Sigmoid colon (tissue), 7 donors: ENCODE measurements around the gene NANOS2. TPM values are rescaled to one million over a fixed set of nuclear protein-coding genes. Genes with fewer than 3 reads are reported as not detected.

Experiments
- DNase-seq: peaks from one replicate; pipeline ENCODE4 v3.0.0-alpha.2; 2019
- H3K27ac ChIP-seq, 4 donors: fragments of 200-600 bp; sonication (generic); one replicate each; pipeline ENCODE4 v1.5.1; 2016 to 2019; ENCODE audit warnings: mild to moderate bottlenecking in 1 of 4
- H3K27me3 ChIP-seq, 3 donors: fragments of 200-600 bp; sonication (generic); one replicate each; pipeline ENCODE4 v1.5.1; 2019; ENCODE audit warnings: mild to moderate bottlenecking in 1 of 3
- H3K36me3 ChIP-seq, 4 donors: fragments of 200-600 bp; sonication (generic); one replicate each; pipeline ENCODE4 v1.5.1; 2016 to 2019
- H3K4me1 ChIP-seq, 4 donors: fragments of 200-600 bp; sonication (generic); one replicate each; pipeline ENCODE4 v1.5.1; 2017 to 2019
- H3K4me3 ChIP-seq, 4 donors: fragments of 200-600 bp; sonication (generic); one replicate each; pipeline ENCODE4 v1.5.1; 2017 to 2019; ENCODE audit warnings: mild to moderate bottlenecking in 2 of 4, moderate library complexity in 1 of 4
- H3K9me3 ChIP-seq, 4 donors: fragments of 200-600 bp in 3 of 4; sonication (generic) in 3 of 4; one replicate each; pipeline versions ENCODE4 v1.5.1 to v1.6.1; 2013 to 2019
- EP300 ChIP-seq, 4 donors: sonication (generic); formaldehyde crosslinking; IDR thresholded peaks; one replicate each; pipeline ENCODE4 v1.6.1; 2017; ENCODE audit warnings: antibody characterized with exemption in 4 of 4
- POLR2A ChIP-seq, 2 donors: fragments of 450-650 bp; IDR thresholded peaks; one replicate each; pipeline ENCODE4 v1.6.1; 2016; ENCODE audit warnings: antibody characterized with exemption in 2 of 2, mild to moderate bottlenecking in 2 of 2, moderate library complexity in 2 of 2
- POLR2AphosphoS5 ChIP-seq, 4 donors: sonication (generic); formaldehyde crosslinking; IDR thresholded peaks; one replicate each; pipeline ENCODE4 v1.6.1; 2017; ENCODE audit warnings: antibody characterized with exemption in 4 of 4
- WGBS, 2 donors: extraction: QIAGEN DNeasy Blood & Tissue Kit; methylation state at CpG; one replicate each; pipeline ENCODE4 v1.1.7; 2013; 5-methylcytosine and 5-hydroxymethylcytosine counted together
- intact Hi-C: fragments of 100-400 bp; cut with DNase I; formaldehyde crosslinking; loops from one replicate; pipeline ENCODE4 v1.15.1; 2023
- polyA plus RNA-seq, 3 donors: library from polyadenylated mRNA; stranded (reverse); fragments of 200-250 nt; gene quantifications; one replicate each; pipeline ENCODE4 v1.2.3, GENCODE V29; 2013
- total RNA-seq, 4 donors: library from RNA; depleted of rRNA; stranded (reverse); fragments of >200 nt; gene quantifications; one replicate each; pipeline ENCODE4 v1.1.0, GENCODE V29; 2016
- TF ChIP-seq, protein P1 (sequence below), 4 experiments: fragments of 450-650 bp in 3 of 4; fragments of 200-600 bp in 1 of 4; IDR thresholded peaks; one replicate each; pipeline ENCODE4 v1.5.1; 2016 to 2019; ENCODE audit warnings: antibody characterized with exemption in 4 of 4, mild to moderate bottlenecking in 3 of 4, moderate library complexity in 2 of 4
- donor health status: healthy with polysubstance abuse.
- donor health status: Bipolar disorder and iron deficiency.
- donor health status: healthy.

Gene NANOS2
- total and polyA plus RNA-seq, 7 donors = 0.46 to 0.60 TPM; not detected in 5

DNA sequence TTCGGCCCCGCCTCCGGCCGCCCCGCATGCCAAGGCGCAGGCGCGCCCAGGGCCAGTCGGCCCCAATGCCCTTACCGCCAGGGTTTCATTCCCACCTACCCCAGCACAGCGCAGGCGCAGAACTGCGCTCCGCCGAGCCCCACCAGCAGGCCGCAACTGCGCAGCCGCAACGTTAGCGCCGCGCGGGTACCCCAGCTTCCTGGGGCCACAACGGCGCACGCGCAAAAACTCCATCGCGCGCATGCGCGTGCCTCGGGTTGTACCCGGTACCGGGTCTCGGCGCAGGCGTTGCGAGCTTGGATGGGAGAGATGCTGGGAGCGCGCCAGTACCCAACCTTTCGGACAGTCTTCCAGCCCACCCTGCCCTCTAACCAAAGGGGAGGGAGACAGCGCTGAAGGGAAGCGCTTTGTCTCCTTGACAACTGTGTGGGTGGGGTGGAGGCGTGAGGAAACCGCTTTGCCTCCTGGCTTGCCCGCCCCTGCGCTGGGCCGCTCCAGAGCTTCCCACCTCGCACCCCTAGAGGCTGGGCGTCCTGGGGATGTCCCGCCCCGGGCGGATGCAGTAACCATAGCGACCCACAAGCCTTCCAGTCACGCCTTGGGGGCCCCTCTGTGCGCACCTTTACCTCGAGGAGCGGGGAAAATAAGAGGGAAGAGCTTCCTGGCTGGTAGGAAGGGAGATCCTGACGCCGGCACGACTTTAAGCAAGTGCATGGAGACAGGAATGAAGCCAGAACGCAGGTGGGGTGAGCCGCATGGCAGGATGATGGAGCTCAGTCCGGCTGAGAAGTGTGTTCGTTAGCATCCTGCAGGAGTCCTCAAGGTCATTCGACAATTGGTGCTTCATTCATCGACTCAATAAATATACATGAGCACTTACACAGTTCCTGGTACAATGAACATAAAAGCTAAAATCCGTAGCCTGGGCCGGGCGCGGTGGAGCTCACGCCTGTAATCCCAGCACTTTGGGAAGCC, 11.6 kb downstream of the NANOS2 start:
- Histone ChIP-seq H3K27ac (peak overlapping the region; percentile 83 to 89 (median 84)), H3K4me1 (peaks cover 0 to 26% (median 21%) of the 10 kb centered on the region in 4 donors), H3K36me3 (peaks cover 0 to 21% (median 12%) of the 10 kb centered on the region in 4 donors), H3K4me3 (peak overlapping the region; percentile 71 to 80 (median 74)), H3K27me3 (no peaks in the 10 kb centered on the region), H3K9me3 (no peaks in the 10 kb centered on the region)
- TF ChIP-seq EP300 (IDR thresholded peaks at IDR 0.05) = no peak
- TF ChIP-seq POLR2A (IDR thresholded peaks at IDR 0.05) = peak; percentile 45 to 63
- TF ChIP-seq, protein P1, sequence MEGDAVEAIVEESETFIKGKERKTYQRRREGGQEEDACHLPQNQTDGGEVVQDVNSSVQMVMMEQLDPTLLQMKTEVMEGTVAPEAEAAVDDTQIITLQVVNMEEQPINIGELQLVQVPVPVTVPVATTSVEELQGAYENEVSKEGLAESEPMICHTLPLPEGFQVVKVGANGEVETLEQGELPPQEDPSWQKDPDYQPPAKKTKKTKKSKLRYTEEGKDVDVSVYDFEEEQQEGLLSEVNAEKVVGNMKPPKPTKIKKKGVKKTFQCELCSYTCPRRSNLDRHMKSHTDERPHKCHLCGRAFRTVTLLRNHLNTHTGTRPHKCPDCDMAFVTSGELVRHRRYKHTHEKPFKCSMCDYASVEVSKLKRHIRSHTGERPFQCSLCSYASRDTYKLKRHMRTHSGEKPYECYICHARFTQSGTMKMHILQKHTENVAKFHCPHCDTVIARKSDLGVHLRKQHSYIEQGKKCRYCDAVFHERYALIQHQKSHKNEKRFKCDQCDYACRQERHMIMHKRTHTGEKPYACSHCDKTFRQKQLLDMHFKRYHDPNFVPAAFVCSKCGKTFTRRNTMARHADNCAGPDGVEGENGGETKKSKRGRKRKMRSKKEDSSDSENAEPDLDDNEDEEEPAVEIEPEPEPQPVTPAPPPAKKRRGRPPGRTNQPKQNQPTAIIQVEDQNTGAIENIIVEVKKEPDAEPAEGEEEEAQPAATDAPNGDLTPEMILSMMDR (IDR thresholded peaks at IDR 0.05) = peak in 1 of 4 experiments; percentile 27
- peak; percentile 78 to 92 (median 86) for TF ChIP-seq POLR2AphosphoS5 (IDR thresholded peaks at IDR 0.05)
- intact Hi-C loops = loop anchor here (2.0 to 5.0 kb wide), 2 partner anchors 16 to 94 kb away; partner anchors contain the start of genes CCDC61 and IRF2BP1
- peak; percentile 99 for DNase-seq
- 0 to 1% methylated on average over 73 of the region's 73 CpGs for WGBS, 2 donors

DNA sequence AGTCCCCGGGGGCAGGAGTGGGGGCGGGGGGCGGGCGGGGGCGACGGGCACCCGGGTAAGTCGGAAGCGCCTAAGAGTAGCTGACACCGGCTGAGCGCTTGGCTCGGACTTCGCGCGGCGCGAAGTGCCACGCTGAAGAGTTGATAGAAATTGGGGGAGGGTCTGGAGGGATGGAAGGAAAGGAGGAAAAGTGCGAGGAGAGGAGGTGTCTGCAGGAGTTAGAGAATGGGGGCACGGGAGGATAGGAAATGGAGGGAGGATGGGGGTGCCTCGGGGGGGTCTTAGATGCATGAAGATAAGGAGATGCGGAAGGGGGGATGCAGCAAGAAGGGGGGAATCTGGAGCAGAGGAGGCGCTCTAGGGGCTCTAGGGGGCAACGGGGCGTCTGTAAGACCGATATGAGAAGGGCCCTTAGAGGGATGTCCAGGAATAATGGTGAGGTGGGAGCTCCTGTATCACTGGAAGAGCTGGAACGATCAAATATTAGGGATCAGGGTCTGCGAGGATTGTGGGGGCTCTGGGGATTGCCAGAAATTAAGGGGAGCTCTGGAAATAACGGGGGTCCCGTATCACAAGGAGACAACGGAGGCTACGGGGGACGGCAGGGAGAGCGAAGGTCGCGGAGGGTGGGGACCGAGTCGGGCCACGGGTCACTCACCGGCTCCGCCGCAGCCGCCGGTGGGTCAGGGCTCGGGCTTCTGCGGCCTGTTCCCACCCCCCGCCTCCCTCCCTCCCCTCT, 12.5 kb downstream of the NANOS2 start, which contains the start of gene MYPOP:
Gene MYPOP (minus strand): TSS at position 702 of the 739 bp plus-strand sequence. CDS start 840 bp downstream, outside the sequence.
- Histone ChIP-seq H3K4me3 (peak within 1 kb of the TSS; percentile 71 to 80 (median 74)), H3K36me3 (peaks cover 0 to 29% (median 12%) of the 10 kb centered on the region in 4 donors), H3K4me1 (peaks cover 0 to 26% (median 21%) of the 10 kb centered on the region in 4 donors), H3K27ac (peak within 1 kb of the TSS; percentile 83 to 89 (median 84)), H3K9me3 (no peaks in the 10 kb centered on the region), H3K27me3 (no peaks in the 10 kb centered on the region)
- 1% methylated on average over 47 of the region's 47 CpGs for WGBS, 2 donors
- no peak for DNase-seq
- TF ChIP-seq, protein P1 (IDR thresholded peaks at IDR 0.05) = no peak
- no peak for TF ChIP-seq POLR2A (IDR thresholded peaks at IDR 0.05)
- TF ChIP-seq POLR2AphosphoS5 (IDR thresholded peaks at IDR 0.05) = no peak
- no peak for TF ChIP-seq EP300 (IDR thresholded peaks at IDR 0.05)
- intact Hi-C loops = loop anchor here (2.0 to 5.0 kb wide), 2 partner anchors 15 to 95 kb away; partner anchors contain the start of genes CCDC61 and IRF2BP1

DNA sequence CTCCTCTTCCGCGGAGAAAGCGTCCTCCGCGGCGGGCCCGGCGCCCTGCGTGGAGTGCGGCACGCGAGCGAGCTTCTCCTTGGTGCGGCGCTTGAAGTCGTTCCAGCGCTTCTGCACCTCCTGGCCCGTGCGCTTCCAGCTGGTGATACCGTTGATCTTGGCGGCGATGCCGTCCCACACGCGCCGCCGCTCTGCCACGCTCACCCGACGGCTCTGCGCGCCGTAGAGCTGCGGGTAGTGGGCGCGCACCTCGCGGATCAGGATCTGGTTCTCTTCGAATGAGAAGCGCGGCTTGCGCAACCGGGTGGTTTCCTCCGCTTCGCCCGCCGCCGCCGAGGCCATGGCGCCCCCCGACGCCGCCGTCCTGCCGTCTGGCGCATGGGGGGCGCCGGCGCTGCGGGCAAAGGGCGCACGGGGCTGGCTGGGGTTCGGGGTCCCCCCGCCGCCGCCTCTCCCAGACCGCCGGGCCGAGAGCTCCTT, 13.1 kb downstream of the NANOS2 start:
- no peak for TF ChIP-seq EP300 (IDR thresholded peaks at IDR 0.05)
- H3K9me3 ChIP-seq = no peaks in the 10 kb centered on the region
- peaks cover 0 to 26% (median 21%) of the 10 kb centered on the region in 4 donors for H3K4me1 ChIP-seq
- H3K27ac ChIP-seq = peak overlapping the region; percentile 83 to 89 (median 84)
- H3K4me3 ChIP-seq = peak overlapping the region; percentile 71 to 80 (median 74)
- peaks cover 0 to 29% (median 12%) of the 10 kb centered on the region in 4 donors for H3K36me3 ChIP-seq
- intact Hi-C loops = loop anchor here (5.0 kb wide), 1 partner anchor 96 kb away; the partner anchor contains the start of gene CCDC61
- H3K27me3 ChIP-seq = no peaks in the 10 kb centered on the region
- DNase-seq = peak; percentile 82
- 14 to 31% methylated on average over 69 of the region's 69 CpGs for WGBS, 2 donors

DNA sequence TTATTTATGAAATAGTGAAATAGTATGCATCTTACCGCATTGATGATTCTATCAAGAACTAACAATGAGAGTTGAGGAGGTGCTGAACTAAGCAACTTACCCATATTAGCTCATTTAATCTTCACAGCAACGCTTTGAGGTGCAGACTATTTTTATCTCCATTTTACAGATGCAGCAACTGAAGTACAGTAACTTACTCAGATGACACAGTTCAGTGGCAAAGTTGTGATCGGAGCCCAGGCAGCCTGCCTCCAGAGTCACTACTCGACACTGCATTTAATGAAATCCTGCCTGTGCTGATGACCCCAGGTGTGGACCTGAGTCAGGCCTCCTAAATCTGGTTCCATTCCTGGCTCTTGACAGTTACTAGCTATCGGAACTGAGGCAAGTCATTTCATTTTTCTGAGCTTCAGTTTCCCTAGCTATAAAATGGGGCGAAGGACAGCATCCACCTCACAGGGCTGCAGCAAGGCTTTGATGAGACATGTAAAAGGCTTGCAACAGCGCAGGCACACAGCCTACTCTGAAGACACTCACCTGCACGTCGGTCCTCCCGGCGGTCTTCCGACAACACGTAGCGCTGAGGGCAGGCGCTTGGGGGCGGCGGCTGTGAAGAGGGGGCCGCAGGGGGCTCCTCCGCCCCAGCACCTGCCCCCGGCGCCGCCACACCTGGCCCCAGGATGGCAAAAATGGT, 13.7 kb downstream of the NANOS2 start:
- peak overlapping the region; percentile 71 to 80 (median 74) for H3K4me3 ChIP-seq
- peaks cover 0 to 26% (median 21%) of the 10 kb centered on the region in 4 donors for H3K4me1 ChIP-seq
- no peaks in the 10 kb centered on the region for H3K27me3 ChIP-seq
- WGBS, 2 donors = 79 to 87% methylated on average over 22 of the region's 22 CpGs
- intact Hi-C loops = loop anchor here (5.0 kb wide), 1 partner anchor 96 kb away; the partner anchor contains the start of gene CCDC61
- no peak for DNase-seq
- peak overlapping the region in 2 of 4 donors; percentile 83 to 84 for H3K27ac ChIP-seq
- TF ChIP-seq, protein P1 (IDR thresholded peaks at IDR 0.05) = no peak
- TF ChIP-seq EP300 (IDR thresholded peaks at IDR 0.05) = no peak
- no peak for TF ChIP-seq POLR2A (IDR thresholded peaks at IDR 0.05)
- TF ChIP-seq POLR2AphosphoS5 (IDR thresholded peaks at IDR 0.05) = no peak
- peaks cover 0 to 34% (median 12%) of the 10 kb centered on the region in 4 donors for H3K36me3 ChIP-seq
- H3K9me3 ChIP-seq = no peaks in the 10 kb centered on the region
